Measurements from ENCODE around the gene MSGN1.

Gene MSGN1, protein sequence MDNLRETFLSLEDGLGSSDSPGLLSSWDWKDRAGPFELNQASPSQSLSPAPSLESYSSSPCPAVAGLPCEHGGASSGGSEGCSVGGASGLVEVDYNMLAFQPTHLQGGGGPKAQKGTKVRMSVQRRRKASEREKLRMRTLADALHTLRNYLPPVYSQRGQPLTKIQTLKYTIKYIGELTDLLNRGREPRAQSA

DNA sequence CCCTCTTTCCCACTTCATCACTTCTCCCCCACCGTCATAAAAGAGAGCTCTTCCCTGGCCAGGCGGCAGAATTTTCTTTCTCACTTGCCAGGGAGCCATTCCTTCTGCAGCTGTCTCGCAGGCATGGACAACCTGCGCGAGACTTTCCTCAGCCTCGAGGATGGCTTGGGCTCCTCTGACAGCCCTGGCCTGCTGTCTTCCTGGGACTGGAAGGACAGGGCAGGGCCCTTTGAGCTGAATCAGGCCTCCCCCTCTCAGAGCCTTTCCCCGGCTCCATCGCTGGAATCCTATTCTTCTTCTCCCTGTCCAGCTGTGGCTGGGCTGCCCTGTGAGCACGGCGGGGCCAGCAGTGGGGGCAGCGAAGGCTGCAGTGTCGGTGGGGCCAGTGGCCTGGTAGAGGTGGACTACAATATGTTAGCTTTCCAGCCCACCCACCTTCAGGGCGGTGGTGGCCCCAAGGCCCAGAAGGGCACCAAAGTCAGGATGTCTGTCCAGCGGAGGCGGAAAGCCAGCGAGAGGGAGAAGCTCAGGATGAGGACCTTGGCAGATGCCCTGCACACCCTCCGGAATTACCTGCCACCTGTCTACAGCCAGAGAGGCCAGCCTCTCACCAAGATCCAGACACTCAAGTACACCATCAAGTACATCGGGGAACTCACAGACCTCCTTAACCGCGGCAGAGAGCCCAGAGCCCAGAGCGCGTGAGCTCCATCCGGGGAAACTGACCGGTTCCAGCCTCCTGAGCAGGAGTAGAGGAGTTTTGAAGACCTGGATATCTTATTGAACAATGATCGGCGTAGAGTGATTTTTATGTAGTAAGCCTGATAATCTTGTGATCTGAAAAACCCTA, at the start of gene MSGN1:
Gene MSGN1, plus strand, starts transcription at position 65 of the 850 bp plus-strand sequence. Its CDS starts 59 bp downstream, at position 124.
- DNase-seq: no peak

DNA sequence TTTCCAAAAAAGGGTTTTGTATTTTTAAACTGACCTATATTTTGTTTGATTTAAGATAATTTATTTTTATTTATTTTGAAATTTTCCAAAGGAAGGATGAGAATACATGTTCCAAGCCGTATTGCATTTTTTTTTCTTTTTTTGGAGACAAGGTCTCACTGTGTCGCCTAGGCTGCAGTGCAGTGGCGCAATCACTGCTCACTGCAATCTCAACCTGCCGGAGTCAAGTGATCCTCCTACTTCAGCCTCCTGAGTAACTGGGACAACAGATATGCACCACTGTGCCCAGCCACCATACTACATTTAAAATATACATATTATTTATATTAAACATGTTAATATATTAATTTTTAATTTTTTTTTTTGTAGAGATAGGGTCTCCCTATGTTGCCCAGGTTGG, 47.4 kb upstream of the MSGN1 start:
- no peak for DNase-seq

DNA sequence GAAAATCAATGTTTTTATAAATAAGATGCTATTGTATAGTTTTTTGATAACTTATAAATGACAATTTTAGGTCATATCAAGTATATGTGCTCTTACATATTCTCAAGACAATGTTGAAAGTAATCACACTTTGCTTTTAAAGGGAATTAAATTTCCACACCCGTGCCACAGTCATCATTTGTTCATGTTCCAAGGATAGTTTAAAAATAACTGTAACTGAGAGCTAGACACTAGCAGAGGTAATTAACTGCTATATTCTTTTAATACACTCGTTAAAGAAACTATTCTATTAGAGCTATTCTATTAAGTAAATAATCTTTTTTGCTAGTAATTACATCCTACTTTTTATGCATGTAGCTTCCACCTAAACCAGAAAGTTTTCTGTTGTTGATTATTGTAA, 44.3 kb upstream of the MSGN1 start:
- DNase-seq: no peak

DNA sequence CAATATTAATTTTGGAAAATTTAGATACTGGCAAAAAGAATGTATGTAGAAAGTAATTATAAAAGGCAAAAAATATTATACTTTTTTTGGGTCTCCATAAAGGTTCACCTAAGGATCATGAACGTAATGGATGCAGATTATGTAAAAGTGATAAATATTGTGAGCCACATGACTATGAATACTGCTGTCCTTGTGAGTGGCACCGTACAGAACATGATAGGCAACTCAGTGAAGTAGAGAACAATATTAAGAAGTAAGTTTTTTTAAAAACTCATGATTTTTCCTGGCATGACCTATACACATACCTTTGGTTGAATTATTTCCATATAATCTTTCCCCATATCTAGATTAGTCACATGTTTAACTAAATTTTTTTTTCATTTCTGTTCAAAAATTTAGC, 43.7 kb upstream of the MSGN1 start:
- no peak for DNase-seq

DNA sequence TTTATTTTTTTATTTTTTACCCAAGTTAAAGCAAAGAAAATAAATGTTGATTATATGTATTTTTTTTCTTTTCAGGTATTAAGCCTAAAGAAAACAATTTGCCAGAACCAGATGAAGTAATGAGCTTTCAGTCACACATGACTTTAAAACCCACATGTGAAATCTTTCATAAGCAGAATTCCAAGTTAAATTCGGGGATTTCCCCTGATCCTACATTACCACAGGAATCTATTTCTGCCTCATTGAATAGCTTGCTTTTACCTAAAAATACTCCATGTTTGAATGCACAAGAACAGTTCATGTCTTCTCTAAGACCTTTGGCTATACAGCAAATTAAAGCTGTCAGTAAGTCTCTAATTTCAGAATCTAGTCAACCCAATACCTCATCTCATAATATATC, 35.7 kb upstream of the MSGN1 start:
- no peak for DNase-seq

DNA sequence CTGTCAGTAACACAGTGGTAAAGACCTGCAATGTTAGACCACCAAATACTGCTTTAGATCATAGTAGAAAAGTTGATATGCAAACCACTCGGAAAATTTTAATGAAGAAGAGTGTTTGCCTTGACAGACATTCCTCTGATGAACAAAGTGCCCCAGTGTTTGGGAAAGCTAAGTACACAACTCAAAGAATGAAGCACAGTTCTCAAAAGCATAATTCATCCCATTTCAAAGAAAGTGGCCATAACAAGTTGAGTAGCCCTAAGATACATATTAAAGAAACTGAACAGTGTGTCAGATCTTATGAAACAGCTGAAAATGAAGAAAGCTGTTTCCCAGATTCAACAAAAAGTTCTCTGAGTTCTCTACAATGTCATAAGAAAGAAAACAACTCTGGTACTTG, 34.8 kb upstream of the MSGN1 start:
- DNase-seq: no peak

DNA sequence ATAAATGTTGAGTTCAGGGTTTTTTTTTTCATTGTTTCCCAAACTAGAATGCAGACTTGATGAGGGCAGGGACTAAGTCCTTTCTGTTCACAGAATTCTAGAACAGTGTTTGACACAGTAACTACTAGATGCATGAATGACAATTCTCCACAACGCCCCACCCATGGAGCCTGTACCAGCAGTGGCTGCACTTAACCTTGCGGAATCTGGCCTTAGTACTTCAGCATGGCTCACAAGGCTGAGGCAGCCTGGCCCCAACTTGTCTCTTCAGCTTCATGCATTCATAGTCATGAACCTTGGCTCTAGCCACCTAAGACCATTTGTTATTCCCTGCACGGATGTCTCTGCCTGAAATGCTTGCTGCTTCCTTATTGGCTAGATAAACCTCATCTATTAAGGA, 29.5 kb upstream of the MSGN1 start:
- DNase-seq: no peak

DNA sequence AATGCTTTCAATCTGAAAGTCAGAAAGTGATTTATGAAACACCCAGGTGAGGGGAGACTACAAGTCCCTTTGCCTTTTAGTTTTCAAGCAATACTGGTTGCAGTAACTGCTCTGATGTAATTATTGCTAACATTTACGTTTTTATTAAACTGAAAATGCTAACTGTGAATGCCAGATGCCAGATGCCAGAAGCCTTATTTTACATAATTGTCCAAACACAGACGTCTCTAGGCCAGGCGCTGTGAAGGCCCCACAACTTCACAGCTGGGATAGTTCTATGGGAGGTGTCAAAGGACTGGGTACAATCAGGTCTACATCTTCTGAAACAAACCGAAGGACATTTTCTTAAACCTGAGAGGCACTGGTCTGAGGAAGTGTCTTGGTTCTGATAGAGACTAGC, 27.5 kb upstream of the MSGN1 start:
- DNase-seq: no peak

DNA sequence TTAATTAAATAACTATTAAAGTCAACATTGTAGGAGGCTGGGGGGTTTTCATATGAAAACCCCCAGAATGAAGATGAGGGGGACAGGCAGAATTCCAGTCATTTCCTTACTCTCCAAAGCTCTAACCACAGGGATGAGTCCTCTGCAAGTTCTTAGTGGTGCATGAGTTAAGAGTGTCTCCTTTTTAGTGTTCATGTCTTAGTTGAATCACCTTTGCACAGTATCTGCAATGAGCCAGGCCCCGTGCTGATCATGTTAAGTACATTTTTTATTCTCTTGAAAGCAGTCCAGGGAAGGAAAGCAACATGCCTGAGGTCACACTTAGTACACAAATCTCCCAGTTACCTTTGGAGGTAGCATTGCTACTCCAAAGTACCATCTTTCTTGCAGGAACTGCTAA, 25.7 kb upstream of the MSGN1 start:
- no peak for DNase-seq

DNA sequence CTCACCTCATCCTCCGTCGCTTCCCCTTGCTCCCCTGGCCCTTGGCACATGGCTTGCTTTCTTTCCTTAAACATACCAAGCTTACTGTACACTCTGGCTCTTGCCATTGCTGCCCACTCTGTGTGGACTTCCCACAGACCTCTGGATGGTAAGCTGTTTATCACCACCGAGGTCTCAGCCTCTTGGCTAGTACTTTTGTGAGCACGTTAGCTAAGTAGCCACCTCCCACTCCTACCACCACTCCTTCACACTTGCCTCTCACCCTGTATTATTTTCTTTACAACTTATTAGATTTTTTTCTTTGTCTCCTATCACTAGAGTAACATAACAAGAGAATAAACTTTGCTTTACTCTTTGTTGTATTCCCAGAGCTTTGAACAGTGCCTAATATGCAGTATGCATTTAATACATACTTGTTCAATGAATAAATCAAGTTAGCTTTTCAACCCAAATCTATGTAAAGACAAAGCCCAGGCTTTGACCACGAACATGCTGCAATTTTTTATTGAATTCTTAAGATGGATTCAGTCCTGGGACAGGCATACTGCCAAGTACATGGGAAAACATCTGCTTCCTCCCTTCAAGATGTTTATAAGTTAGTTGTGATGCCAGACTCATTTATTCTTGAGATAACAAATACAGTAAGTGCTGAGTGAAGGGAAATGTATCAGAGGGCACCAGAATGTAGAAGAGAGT, 25.0 kb upstream of the MSGN1 start:
- no peak for DNase-seq

DNA sequence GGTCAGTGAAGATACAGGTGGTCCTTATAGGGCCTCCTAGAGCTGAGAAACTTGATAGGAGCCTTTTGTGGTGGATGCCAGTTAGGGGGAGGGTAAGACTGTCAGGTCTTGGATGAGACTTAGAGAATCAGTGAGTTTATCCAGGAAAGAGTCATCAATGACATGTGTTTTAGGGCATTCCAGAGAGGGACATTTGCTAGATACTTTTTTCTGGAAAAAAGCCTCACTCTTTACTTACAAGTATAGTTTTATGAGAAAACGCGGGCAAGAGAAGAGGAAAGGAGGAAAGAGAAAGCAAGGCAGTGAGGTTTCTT, 24.5 kb upstream of the MSGN1 start:
- DNase-seq: no peak

DNA sequence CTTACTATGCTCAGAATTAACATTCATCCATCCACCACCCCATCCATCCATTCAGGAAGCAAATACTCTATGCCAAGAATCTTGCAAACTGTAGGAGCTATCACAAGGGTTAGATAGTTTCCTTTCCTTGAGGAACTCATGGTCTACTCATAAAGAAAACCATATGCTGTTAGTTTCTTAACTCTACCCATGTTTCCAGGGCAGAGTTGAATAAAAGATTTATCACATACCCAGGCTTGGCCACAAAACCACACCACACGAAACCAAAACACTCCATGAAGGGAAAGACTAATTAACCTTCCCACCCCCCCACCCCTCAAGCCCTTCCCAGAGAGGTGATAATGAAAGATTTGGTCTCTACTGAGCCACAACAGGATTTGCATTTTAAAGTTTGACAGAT, 23.7 kb upstream of the MSGN1 start:
- DNase-seq: no peak

DNA sequence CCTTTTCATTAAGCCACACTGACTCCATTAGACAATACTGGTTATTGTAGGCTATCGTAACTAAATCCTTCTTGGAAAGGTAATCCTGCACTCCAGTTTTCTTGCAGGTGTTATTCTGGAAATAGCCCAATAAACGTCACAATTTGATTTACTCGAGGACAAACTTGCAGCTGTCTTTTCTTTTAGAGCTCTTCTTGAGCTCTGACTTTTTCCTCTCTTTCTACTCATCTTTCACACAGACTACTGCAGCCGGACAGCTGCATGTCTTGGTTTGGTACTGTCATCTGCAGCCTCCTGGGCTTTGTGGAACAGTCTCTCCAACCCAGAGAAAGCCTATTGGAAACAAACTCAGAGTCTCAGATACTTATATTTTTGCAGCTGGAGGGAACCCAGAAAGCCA, 23.0 kb upstream of the MSGN1 start:
- no peak for DNase-seq

DNA sequence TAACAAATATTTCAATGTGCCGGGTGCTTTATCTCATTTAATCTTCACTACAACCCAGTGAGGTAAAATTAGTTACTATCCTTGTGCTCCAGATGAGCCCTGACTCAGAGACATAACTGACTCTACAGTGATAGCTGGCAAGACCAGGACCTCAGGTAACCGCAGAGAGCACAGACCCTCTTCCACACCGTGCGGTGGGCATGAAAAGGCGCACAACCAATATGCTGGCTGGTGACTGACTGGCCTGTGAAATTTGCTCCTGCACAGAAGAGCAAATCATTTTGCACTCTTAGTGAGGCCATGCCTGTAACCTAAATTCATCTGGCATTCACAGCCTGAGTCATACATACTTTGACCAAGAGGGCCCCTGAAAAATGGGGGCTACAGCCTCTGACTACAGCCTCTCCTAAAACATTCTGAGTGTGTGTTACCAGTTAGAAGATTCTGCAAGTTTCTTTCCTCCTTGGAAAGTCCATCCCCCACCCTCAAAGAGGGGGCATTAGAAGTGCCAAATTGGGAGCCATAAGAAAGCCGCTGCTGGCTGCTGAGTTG, 22.4 kb upstream of the MSGN1 start:
- no peak for DNase-seq

DNA sequence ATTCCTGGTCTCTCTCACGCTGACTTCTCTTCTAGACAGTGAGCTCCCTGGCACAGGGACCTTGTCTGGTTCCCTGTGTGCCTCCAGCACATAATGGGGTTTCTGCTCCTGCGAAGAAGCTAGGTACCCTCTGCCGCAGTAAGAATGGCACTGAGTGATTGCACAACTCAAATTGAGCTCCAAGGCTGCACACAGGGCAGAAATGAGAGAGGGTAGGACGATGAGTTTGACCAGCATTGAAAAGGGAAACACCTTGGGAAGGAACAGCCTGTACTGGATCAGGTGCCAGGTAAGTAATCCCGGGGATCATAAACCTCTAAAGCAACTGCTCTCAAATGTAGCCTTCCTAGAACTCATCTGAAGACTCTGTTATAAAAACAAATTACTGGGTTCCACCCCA, 21.0 kb upstream of the MSGN1 start:
- no peak for DNase-seq

DNA sequence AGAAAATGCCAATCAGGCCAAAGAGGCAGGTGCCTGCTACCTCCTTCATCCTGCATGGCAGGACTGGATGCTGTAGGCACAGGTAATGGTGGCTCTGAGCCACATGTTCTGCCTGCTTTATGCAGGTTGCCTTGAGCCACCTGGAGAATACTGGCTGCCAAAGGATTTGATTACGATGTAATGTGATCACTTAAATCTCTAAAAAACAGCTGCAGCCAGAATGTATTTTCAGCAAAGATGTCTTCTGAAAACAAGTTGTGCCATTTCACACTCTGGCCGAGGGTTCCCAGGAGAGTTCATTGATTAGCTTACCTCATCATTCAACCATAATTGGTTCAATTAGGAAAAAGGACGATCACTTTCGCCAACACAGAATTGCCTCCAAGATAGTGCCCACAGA, 17.9 kb upstream of the MSGN1 start:
- DNase-seq: no peak

DNA sequence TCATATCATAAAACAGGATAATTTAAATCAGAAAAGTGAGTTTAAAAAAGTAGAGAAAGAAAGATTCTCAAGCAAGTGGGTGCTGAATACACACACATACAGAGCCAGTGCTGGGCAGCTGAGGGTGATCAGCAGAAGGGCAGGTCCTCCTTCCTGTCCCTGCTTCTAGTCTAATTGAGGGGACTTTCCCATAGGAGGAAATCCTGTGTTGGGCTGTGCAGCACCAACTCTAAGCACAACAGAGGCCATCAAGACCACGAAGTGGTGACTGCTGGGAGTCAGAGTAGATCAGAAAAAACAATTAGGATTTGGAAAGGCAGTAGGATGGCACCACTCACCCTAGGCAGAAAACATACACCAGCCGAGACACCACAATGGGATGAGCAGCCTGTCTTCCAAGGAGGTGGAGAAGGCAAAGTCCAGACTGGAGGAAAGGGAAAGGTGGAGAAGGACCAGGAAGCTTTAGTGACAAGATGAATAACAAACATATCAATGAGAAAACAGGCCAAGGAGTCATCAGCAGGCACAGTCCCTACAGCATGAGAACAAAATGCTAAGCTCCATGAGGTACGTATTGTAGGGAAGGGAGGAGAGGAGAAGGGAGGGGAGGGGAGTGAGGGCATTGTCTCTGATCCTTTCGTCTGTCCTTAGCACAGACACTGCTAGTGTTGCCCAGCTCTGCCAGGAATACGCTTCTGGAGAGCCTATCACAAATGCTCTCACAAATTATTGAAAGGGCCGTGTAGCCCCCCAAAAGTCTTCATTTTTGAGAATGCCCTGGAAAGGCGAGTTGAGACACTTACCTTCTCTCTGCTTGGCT, 16.7 kb upstream of the MSGN1 start:
- no peak for DNase-seq

DNA sequence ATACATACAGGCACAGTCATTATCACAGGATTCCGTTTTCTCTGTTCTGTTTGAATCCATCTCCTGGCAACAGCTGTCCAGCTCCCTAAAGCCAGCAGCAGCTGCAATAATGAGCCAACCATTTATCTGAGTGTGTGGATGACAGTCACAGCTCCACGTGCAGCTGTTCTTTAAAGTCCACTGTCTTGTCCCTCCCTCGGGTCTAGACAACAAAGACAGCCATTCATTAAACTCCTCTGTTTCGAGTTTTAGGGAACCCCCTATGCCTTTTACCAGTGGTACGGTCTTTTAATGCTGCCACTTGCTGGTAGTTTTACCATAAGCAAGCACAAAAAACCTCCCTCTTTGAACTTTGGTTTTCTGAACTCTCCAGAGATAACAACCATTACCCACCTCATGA, 16.0 kb upstream of the MSGN1 start:
- DNase-seq: peak in 12 of 56 donors; percentile 10 to 47 (median 22)

DNA sequence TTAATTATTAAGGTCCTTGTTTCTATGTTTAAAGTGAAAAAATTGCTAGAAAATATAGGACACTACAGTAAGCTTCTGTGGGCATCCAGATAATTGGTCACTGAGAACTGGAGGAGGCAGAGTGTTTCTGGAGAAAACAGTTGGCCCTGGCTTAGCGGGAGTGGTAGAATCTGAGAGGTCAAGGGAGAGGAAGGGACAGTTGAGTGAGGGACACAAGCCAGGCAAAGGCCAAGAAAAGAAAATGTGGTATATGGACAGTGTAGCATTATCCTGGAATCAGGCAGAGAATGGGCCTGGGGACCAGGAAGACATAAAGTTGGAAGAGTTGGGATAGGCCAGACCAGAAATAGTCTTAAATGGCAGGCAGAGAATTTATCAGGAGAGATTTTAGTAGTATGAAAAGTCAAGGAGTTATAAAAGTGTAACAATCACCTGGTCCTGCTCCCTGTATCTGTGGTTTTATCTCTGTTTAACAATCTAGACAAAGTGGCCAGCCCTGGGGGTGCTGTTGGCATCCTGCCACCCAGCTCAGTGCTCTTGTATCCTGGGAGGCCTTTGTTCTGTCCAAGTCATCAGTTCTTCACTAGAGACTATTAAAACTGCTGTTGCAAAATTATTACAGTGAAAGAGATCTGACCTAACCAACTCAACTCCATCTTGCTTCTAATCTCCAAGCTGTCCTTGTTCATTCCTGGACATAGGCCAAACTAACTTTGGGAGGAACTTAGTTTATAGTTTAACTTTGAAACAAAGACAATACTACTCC, 15.4 kb upstream of the MSGN1 start:
- DNase-seq: no peak

DNA sequence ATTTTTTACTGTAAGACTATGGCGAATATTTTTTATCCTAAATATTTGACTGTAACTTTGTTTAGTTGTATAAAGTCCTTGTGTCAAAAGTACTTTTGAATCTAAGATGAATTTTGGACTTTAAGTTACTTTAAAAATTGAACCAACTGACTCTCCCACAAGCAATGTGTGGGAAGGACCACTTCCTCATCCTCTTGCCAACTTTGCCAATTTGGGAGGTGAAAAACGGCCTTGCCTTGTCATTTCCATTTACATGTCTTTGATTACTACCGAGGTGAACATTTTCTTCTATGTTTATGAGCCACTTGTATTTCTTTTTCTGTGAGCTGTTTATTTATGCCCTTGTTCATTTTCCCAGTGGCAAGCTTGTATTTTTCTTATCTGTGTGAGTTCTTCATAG, 12.8 kb upstream of the MSGN1 start:
- no peak for DNase-seq

DNA sequence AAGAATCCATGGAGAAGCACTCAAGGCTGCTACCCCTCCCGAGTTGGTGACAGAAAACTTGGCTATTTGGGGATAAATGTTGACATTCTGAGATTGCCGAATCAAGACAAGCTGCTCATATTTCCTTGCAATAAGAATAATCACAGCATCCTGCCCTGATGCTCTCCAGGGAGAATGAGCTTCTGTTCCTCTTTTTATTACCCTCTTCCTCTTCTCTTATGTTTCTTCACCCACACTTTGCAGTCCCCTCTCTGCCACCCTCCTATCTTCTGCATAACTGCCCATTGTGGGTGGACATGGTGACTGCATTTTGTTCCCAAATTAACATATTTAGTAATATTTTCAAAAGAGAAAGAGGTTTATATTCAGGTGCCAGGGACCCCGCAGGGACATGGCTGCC, 11.9 kb upstream of the MSGN1 start:
- no peak for DNase-seq

Measured in amygdala (tissue), 56 donors.